ENCODE measurements around the gene ST6GAL1. TPM values are rescaled to one million over a fixed set of nuclear protein-coding genes. Genes with fewer than 3 reads are reported as not detected.

Gene ST6GAL1
- total RNA-seq, 1 donor from 2014 or later, result 59.9 TPM

GRCh38 chr3:187084580-187084979 lies 154.3 kb downstream of the ST6GAL1 start:
- TF ChIP-seq CTCF (IDR thresholded peaks at IDR 0.05), result no peak
- intact Hi-C loops (cut with DNase I), result loop anchor here (2.0 kb wide), 1 partner anchor 16 kb away; no protein-coding TSS in a partner anchor
- no peak for DNase-seq (ENCODE audit: low spot score in 2 of 2)

DNA sequence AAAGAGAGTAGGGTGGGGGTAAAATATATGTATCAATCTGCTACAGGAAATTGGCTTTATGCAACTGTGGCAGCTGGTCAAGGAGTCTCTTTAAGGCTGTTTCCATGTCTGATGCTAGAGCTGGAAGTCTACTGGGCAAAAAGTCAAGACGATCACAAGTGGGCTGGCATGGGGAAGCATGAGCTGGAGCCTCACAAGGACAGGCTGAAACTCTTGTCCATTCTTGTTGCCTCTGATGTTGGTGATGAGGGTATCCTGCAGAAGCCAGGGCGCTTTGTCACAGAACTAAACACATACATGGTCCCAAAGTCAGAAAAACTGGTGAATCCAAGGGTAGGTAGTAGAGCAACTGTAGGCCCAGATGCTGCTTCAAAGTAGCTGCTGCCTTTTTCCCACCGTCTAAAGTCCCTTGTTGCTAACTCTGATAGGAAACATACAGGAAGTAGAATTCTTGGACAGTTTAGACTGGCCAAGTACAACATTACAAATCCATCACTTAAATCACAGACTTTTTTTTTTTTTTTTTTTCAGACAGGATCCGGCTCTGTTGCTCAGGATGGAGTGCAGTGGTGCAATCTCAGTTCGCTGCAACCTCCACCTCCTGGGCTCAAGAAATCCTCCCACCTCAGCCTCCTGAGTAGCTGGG lies 154.8 kb downstream of the ST6GAL1 start:
- Histone ChIP-seq H3K4me1 (peaks cover 0 to 17% of the 10 kb centered on the region in 2 donors), H3K4me3 (no peak overlapping the region), H3K9me3 (peaks cover 0 to 18% of the 10 kb centered on the region in 2 donors), H3K27ac (peak overlapping the region; percentile 75 to 76), H3K27me3 (no peaks in the 10 kb centered on the region), H3K36me3 (no peaks in the 10 kb centered on the region)
- TF ChIP-seq CTCF (IDR thresholded peaks at IDR 0.05), result no peak
- intact Hi-C loops (cut with DNase I), result loop anchor here (2.0 kb wide), 1 partner anchor 16 kb away; no protein-coding TSS in a partner anchor
- peak in 1 of 2 donors; percentile 33 for DNase-seq (ENCODE audit: low spot score in 2 of 2)

More at GRCh38 chr3:187084580-187084979, 154.3 kb downstream of the ST6GAL1 start:
- no peak overlapping the region for H3K4me3 ChIP-seq
- H3K9me3 ChIP-seq, result peaks cover 0 to 18% of the 10 kb centered on the region in 2 donors
- no peaks in the 10 kb centered on the region for H3K27me3 ChIP-seq
- H3K36me3 ChIP-seq, result no peaks in the 10 kb centered on the region
- peaks cover 0 to 17% of the 10 kb centered on the region in 2 donors for H3K4me1 ChIP-seq
- peak overlapping the region; percentile 75 to 76 for H3K27ac ChIP-seq

DNA sequence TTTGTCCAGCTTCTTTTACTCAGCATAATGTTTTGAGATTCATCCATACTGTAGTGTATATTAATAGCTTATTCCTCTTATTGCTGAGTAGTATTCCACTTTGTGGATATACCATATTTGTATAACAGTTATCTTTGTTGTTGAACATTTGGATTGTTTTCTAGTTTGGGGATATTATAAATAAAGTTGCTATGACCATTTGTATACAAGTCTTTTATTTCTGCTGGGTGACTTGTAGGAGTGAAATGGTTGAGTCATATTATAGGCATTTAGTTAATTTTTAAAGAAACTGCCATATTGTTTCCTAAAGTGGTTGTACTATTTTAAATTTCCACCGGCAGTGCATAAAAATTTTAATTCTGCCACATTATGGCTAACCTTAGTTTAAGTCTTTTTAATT lies 155.6 kb downstream of the ST6GAL1 start:
- DNase-seq (ENCODE audit: low spot score in 2 of 2), result no peak
- intact Hi-C loops (cut with DNase I), result loop anchor here (2.0 kb wide), 1 partner anchor 15 kb away; no protein-coding TSS in a partner anchor
- no peak for TF ChIP-seq CTCF (IDR thresholded peaks at IDR 0.05)

GRCh38 chr3:187086831-187087230 lies 156.5 kb downstream of the ST6GAL1 start:
- Histone ChIP-seq H3K36me3 (no peaks in the 10 kb centered on the region), H3K4me3 (no peak overlapping the region), H3K9me3 (peaks cover 0 to 18% of the 10 kb centered on the region in 2 donors), H3K27ac (no peak overlapping the region), H3K27me3 (no peaks in the 10 kb centered on the region), H3K4me1 (peaks cover 0 to 17% of the 10 kb centered on the region in 2 donors)
- DNase-seq (ENCODE audit: low spot score in 2 of 2), result no peak
- TF ChIP-seq CTCF (IDR thresholded peaks at IDR 0.05), result no peak
- intact Hi-C loops (cut with DNase I), result no loop called here

More for the DNA sequence above, 155.6 kb downstream of the ST6GAL1 start:
- H3K4me3 ChIP-seq, result no peak overlapping the region
- peaks cover 0 to 18% of the 10 kb centered on the region in 2 donors for H3K9me3 ChIP-seq
- H3K27me3 ChIP-seq, result no peaks in the 10 kb centered on the region
- H3K27ac ChIP-seq, result peak overlapping the region; percentile 75 to 76
- H3K36me3 ChIP-seq, result no peaks in the 10 kb centered on the region
- peaks cover 0 to 17% of the 10 kb centered on the region in 2 donors for H3K4me1 ChIP-seq

DNA sequence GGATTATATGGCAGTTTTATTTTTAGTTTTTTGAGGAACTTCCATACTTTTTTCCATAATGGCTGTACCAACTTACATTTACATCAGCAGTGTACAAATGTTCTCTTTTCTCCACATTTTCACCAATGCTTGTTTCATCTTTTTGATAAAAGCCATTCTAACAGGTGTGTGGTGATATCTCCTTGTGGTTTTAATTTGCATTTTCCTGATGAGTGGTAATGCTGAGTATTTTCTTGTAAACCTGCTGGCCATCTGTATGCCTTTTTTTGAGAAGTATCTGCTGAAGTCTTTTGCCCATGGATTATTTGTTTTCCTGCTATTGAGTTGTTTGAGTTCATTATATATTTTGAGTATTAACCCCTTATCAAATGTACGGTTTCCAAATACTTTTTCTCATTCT lies 158.4 kb downstream of the ST6GAL1 start:
- H3K27ac ChIP-seq, result no peak overlapping the region
- H3K27me3 ChIP-seq, result no peaks in the 10 kb centered on the region
- DNase-seq (ENCODE audit: low spot score in 2 of 2), result no peak
- peaks cover 0 to 17% of the 10 kb centered on the region in 2 donors for H3K4me1 ChIP-seq
- H3K9me3 ChIP-seq, result peaks cover 0 to 18% of the 10 kb centered on the region in 2 donors
- intact Hi-C loops (cut with DNase I), result no loop called here
- TF ChIP-seq CTCF (IDR thresholded peaks at IDR 0.05), result no peak
- H3K36me3 ChIP-seq, result no peaks in the 10 kb centered on the region
- no peak overlapping the region for H3K4me3 ChIP-seq
